Activated CD8-positive, alpha-beta memory T cell treated with anti-CD3 and anti-CD28 coated beads for 1 hour (primary cell): Measurements from ENCODE around the gene TAPBPL.
"Not testable (repeated sequence)": the region's sequence is repeated elsewhere in the genome, so short reads cannot be mapped to it uniquely, and the experiment has no call there.

Experiments
- DNase-seq, 2 donors: peaks; one replicate each; pipeline ENCODE4 v3.0.0-alpha.2; 2020; ENCODE audit warnings: low read depth in 1 of 2; ENCODE audit errors: extremely low read depth in 1 of 2

Gene TAPBPL

DNA sequence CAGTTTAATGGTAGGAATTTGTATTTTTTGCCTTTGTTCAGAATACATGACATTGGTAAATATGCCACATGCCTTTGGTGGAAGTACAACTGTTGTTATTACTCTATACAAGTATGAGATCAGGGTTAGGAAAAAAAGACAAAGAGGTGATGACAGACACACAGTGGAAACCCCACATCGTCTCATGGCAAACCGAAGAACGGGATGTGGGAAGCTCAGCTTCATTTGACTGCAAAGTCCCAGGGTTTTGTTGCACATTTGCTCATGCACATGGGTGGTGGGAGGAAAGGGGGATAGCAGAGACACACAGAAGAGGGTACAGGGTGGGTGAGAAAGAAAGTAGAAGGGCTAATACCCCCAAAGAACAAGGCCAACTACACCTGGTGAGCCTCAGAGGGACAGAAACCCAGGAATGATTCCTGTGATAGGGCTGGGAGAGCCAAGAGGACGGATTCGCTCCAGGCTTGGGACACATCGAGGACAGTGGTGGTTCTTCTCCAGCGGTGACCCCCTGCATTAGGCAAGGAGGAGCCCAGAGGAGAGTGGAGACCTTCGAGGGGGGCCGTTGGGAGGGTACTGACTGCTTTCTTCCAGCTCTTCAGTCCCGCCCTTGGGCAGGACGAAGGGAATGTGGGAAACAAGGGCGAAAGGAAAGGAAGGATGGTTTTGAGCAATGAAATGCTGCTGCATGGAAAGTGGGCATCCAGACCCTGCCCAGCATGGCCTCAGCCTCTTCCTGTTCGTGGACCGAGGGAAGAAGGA is 10.6 kb downstream of the TAPBPL start:
- no peak for DNase-seq

DNA sequence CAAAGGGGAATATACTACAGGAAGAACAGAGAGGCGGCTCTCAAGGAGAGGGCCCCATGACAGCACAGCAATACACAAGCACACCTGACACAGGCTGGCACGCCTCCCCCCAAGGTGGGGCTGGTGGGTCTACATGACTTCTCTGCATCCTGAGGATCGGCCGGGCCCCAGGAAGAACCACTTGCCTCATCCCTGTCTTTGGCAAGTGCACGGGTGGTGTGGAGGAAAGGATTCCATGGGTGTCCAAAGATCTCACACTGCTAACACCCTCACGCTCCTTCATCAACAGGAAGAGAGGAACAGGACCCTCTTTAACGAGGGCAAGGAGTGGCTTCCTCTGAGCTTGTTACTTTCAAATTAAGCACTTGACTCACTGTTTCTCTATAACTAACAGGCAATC is 11.4 kb downstream of the TAPBPL start:
- no peak for DNase-seq

DNA sequence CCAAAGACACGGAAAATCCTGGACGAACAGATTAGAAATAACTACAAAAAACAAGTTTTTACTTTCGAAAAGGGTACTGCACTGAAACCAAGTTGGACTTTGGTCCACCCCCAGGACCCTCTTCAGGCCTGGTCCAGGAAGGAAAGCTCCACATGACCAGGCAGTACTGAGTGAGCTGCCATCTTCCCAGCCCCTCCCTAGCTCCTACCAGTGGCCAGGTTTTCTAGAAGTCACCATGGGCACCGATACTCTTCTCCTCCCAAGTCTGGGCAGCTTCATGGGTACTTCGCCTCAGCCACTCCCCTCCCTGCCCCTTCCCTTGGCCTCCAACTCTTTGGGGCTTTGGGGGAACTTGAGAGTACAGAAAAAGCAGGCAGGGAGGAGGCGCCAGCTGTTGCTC is 12.0 kb downstream of the TAPBPL start:
- DNase-seq: no peak

DNA sequence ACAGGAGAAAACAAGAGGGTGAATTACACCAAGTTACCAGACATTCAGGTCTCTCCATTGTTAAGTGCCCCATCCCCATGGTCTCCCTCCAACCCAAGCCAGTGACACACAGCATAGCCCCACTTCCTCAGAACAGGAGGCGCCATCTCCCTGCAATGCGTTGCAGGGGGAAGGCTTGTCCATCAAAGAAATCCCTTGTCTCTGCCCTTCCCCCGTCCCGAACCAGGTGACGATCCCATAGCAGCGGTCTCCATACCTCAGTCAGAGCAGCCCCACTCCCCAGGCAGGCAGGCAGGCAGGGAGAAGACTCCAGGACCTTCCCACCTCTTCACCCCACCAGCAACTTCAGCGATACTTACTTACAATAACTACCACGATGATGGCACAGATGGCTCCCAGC is 12.7 kb downstream of the TAPBPL start:
- DNase-seq: no peak

DNA sequence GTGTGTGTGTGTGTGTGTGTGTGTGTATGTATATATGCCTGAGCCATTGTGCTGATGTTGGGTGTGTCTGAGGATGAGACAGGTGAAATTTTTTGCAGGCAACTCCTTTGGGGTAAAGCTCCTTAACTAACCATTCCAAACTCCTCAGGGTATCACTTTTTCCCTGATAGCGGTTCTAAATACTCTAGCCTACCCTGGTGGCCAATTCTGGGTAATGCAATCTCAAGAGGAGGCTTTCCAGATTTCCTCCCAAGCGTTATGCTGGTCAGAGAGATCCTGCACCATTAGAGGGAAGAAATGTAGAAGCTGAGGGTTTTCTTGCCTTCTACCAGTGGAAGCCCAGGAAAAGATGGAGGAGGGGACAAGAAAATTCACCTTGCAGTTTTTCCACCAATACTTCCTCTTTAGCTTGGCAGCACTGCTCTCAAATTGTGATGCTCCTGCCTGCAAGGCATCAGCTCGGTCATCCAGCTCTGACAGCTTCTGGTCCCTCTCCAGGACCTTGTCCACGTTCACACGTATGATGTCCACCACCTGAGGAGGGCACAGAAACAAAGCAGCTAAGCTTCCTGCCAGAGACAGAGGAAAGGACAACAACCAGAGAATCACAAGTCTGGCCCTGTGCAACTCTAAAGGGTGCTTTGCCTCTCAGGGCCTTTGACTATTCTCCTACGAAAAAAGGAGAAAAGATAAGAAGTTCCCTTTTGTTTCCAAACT is 13.8 kb downstream of the TAPBPL start:
- DNase-seq: no peak

DNA sequence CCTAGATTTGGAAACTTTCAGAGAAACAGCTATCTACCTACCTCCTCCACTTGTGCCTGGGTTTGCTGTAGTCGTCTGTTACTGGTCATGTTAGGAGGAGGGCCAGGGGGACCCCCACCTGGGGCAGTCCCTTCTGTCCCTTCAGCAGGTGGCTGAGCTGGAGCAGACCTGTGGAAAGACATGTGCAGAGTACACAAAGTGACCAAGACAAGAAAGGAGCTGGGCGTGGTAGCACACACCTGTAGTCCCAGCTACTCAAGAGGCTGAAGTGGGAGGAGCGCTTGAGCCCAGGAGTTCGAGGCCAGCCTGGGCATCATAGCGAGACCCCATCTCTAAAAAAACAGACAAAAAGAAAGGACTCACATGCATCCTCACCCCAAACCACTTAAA is 14.3 kb downstream of the TAPBPL start:
- no peak for DNase-seq

DNA sequence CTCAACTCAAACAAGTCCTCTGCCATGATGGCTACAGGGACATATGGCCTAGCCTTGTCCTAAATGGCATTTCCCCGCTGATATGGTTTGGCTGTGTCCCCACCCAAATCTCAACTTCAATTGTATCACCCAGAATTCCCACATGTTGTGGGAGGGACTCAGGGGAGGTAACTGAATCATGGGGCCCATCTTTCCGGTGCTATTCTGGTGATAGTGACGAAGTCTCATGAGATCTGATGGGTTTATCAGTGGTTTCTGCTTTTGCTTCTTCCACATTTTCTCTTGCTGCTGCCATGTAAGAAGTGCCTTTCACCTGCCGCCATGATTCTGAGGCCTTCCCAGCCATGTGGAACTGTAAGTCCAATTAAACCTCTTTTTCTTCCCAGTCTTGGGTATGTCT is 14.9 kb downstream of the TAPBPL start:
- not testable (repeated sequence) for DNase-seq

DNA sequence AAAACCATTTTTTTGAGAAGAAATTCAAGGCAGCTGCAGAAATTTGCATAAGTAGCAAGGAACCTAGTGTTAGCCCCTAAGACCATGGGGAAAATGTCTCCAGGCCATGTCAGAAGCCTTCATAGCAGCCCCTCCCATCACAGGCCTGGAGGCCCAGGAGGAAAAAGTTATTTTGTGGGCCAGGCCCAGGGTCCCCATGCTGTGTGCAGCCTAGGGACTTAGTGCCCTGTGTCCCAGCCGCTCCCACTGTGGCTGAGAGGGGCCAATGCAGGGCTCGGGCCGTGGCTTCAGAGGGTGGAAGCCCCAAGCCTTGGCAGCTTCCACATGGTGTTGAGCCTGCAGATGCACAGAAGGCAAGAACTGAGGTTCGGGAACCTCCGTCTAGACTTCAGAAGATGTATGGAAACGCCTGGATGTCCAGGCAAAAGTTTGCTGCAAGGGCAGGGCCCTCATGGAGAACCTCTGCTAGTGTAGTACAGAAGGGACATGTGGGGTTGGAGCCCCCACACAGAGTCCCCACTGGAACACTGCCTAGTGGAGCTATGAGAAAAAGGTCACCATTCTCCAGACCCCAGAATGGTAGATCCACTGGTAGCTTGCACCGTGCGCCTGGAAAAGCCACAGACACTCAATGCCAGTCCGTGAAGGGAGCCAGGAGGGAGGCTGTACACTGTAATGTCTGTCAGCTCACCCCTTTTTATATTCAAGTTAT is 15.9 kb downstream of the TAPBPL start:
- not testable (repeated sequence) for DNase-seq

DNA sequence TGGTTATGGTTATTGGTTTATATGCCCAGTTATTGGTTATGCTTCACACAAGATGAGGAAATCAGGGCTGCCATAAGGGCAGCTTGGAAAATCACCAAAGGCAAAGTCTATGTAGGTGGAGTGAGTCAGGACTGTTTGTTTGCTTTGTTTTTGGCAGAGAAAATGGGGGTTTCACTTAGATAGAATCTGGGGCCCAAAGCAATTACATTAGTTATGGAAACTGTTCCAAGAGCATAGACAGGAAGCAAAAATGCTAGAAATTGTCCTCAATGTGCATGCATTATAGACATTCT is 16.4 kb downstream of the TAPBPL start:
- no peak for DNase-seq

DNA sequence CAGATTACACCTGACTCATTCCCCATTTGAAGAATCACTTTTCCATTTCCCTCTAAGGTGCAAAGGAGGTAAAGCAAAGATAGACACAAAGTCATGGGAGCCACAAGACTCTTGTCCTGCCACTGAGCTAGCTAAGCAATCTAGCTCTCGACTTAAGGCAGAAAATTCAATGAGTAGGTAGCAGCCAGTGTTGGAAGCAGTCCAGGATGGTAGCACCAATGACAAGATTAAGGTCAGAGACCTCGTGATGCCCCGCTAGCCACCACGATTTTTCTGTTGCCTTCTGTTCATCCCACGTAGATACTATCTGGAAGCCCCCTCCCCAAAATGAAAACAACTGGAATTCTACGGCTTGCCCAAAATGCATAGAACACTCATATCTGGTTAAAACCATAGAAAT is 17.2 kb downstream of the TAPBPL start:
- no peak for DNase-seq

DNA sequence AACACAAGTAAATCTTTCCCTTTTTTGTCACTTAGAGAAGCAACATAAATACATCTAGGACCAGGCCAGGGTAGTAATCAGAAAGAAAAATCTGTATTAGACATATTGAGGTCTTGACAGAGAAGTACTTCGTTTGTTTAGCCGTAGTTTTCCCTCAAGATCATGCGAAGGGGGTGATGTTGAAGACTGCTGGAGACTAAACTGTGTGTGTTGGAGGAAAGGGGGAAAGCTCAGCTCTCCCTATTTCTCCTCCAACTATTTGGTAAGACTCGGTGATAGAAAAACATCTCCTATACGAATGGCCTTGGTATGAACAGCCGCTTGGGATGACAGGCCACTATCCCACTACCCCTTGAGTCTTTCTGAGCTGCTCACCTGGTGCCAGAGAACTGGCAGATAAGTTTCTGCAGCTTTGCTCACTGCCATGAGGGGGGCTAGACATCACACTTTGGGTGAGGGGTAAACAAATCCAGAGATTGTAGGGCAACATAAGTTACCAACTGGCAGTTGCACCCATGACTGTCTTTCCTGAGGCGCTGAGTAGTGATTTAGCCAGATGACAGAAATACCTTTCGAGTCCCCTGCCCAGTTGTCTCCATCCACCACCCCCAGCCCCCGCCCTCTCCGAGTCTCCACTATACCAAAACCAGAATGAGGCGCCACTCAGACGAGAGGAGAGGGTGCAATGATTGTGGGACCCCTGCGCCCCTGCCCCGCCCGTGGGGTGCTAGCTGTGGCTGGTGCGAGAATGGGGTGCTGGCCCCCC is 17.9 kb downstream of the TAPBPL start:
- DNase-seq: no peak

DNA sequence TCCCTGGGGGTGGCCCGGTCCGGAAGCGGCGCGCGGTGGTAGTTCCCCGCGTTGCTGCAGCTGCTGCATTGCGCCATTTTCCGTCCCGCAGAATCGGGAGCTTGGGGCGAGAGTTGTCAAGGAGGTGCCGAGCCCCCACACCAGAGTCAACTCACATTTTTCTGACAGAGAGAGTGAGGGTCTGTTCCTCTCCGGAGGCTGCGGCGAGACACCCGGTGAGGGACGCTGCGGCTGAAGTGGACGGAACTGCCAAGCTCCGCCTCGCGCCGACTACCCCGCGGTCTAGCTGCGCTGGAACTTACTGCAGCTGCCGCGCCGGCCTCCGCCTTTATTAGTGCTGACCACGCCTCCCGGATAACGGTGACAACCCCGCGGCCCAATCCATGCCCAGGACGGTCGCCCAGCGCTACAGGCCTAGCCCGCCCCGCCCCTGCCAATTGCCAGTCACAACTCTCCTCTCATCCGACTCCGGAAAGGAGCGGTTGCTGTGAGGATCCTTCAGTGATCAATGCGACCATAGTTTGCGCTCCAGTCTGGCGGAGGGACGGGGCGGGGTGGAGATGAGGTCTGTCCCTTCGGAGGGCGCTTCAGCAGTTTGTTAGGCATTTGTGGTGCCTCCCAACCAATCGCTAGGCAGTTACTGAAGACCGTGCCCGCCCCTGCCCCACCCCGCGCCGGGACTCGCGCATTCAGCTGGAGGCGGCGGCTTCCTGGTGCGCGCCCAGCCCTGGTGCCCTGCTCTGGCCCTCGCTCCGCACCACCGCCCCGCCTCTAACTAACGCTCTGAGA is 18.7 kb downstream of the TAPBPL start, which contains the start of gene VAMP1:
Gene VAMP1, minus strand, starts transcription at position 303 of the 789 bp plus-strand sequence. Its CDS starts 146 bp downstream, at position 157.
- peak; percentile 94 to 96 for DNase-seq

DNA sequence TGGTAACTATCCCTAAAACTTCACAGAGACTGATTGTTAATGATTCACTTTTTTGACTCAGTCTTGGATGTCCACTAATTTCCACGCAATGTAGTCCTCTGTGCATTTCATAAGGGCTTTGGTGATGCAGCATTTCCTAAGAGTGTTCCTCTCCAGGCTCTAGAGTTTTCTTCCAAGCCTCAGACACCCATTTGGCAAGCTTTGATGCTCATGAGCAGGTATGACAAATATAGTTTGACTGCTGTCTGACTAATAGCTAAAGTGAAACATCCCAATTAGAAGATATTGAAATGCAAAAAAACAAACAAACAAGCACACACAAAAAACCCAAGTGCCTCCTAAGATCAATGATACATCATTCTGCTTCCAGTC is 20.1 kb downstream of the TAPBPL start:
- DNase-seq: no peak

DNA sequence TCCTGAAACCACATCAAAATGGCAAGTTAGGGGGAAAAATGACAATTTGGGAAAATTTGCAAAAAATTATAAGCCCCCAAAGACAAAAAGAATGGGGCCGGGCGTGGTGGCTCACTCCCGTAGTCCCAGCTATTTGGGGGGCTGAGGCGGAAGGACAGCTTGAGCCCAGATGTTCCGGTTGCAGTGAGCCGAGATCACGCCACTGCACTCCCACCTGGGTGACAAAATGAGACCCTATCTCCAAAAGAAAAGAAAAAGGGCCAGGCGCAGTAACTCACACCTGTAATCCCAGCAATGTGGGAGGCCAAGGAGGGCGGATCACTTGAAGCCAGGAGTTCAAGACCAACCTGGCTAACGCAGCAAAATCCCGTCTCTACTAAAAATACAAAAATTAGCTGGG is 20.6 kb downstream of the TAPBPL start:
- DNase-seq: no peak

DNA sequence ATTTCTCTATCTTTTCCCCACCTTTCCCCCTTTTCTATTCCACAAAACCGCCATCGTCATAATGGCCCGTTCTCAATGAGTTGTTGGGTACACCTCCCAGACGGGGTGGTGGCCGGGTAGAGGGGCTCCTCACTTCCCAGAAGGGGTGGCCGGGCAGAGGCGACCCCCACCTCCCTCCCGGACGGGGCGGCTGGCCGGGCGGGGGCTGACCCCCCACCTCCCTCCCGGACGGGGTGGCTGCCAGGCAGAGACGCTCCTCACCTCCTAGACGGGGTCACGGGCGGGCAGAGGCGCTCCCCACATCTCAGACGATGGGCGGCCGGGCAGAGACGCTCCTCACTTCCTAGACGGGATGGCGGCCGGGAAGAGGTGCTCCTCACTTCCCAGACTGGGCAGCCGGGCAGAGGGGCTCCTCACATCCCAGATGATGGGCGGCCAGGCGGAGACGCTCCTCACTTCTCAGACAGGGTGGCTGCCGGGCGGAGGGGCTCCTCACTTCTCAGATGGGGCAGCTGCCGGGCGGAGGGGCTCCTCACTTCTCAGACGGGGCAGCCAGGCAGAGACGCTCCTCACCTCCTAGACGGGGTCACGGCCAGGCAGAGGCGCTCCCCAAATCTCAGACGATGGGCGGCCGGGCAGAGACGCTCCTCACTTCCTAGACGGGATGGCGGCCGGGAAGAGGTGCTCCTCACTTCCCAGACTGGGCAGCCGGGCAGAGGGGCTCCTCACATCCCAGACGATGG is 23.6 kb downstream of the TAPBPL start:
- DNase-seq: not testable (repeated sequence)

DNA sequence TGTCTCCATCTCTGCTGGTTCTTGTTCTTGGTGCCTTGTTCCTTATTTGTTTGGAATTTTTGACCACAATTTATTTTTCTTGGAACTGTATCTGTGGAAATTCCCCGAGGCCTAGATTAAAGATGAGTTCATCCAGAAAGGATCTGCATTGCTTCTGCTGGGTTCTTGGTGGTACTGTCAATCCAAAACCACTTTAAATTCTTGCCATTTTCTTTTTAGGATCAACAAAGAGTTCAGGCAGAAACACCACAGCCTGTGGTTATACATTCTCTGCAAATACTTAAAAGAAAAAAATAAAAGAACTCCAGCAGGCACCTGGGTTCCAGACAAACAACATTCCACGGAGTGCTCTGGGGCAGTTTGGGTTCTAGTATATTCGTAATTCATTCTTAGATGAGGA is 24.6 kb downstream of the TAPBPL start:
- DNase-seq: no peak

DNA sequence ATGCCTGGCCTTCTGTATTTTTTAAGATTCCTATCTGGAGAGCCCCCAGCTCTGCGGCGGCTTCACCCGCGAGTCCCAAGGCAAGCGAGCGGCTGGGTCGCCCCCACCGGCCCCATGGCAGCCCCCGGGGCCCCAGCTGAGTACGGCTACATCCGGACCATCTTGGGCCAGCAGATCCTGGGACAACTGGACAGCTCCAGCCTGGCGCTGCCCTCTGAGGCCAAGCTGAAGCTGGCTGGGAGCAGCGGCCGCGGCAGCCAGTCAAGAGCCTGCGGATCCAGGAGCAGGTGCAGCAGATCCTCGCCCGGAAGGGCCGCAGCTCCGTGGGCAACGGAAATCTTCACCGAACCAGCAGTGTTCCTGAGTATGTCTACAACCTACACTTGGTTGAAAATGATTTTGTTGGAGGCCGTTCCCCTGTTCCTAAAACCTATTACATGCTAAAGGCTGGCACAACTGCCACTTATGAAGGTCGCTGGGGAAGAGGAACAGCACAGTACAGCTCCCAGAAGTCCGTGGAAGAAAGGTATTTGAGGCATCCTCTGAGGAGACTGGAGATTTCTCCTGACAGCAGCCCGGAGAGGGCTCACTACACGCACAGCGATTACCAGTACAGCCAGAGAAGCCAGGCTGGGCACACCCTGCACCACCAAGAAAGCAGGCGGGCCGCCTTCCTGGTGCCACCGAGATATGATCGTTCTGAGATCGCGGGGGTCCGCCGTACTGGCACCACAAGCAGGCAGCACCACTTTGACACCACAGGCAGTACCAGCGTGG is 25.9 kb downstream of the TAPBPL start:
- DNase-seq: not testable (repeated sequence)

DNA sequence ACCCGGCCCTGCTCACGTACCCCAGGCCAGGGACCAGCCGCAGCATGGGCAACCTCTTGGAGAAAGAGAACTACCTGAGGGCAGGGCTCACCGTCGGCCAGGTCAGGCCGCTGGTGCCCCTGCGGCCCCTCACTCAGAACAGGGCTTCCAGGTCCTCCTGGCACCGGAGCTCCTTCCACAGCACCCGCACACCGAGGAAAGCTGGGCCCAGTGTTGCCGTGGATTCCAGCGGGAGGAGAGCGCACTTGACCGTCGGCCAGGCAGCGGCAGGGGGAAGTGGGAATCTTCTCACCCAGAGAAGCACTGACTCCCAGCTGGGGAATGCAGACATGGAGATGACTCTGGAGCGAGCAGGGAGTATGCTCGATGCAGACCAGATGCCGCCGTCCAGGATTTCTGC is 26.6 kb downstream of the TAPBPL start:
- DNase-seq: no peak

DNA sequence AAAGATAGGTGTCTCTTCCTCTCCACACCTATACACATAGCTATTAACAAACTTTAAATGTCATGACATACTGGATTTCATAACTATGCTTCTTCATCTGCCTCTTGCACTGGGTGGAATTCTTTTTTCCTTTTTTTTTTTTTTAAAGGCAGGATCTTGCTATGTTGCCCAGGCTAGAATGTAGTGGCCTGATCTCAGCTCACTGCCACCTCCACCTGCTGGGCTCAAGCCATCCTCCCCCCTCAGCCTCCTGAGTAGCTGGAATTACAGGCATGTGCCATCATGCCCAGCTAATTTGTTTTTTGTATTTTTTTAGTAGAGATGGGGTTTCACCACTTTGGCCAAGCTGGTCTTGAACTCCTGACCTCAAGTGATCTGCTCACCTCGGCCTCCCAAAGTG is 36.4 kb downstream of the TAPBPL start:
- no peak for DNase-seq
